GM10266 (cell line): ENCODE measurements around the gene DNAJC5G.

Experiments used
- DNase-seq: peaks from one replicate; pipeline ENCODE4 v3.0.0; 2012; ENCODE audit errors: extremely low spot score
- CTCF ChIP-seq: IDR thresholded peaks from 2 replicates; pipeline ENCODE4 v1.5.1; 2012; ENCODE audit warnings: mild to moderate bottlenecking, low read depth; ENCODE audit not compliant: control insufficient read depth, insufficient read depth; ENCODE audit errors: missing control alignments

Gene DNAJC5G, protein sequence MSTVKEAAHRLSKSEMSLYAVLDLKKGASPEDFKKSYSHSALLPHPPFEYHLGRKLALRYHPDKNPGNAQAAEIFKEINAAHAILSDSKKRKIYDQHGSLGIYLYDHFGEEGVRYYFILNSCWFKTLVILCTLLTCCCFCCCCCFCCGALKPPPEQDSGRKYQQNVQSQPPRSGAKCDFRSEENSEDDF

DNA sequence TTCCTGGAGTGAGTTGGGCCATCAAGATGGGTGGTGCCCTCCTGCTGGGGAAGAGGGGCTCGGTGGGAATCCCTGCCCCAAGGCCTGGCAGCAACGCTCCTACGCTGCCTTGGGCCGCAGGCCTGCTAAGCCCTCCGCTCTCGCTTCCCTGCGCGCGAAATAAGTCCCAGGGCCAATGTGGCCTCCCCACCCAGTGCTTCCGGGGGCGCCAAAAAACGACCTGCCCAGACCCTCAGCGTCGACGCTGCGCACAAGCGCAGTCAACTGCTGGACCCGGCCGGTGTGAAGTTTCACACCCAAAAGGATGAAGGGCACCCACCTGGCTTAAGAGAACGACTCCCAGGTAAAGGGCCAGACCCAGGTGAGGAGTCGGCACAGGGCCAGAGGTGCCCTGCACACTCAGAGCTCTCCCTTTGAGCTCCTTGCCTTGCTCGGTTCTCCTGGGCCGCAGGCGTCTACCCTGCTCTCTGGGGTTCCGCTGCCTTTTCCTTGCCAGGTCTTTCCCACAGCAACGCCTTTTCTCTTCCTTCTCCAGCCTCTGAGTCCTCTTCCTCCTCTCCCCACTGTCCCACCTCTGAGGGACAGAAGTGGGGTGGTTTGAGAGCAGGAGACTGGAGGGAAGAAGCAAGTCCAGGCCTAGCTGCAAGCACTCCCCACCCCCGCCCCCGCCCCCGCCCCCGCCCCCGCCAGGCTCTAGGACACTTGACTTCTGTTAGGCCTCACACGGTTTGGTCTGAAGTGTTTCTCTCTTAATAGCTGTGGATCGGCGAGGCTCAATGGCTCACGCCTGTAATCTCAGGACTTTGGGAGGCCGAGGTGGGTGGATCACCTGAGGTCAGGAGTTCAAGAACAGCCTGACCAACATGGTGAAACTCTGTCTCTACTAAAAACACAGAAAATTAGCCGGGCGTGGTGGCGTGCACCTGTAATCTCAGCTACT is at the start of gene DNAJC5G:
Gene DNAJC5G (plus strand): TSS at position 223 of the 940 bp plus-strand sequence. CDS start 1,296 bp downstream, outside the sequence.
- no peak for TF ChIP-seq CTCF
- DNase-seq = no peak

DNA sequence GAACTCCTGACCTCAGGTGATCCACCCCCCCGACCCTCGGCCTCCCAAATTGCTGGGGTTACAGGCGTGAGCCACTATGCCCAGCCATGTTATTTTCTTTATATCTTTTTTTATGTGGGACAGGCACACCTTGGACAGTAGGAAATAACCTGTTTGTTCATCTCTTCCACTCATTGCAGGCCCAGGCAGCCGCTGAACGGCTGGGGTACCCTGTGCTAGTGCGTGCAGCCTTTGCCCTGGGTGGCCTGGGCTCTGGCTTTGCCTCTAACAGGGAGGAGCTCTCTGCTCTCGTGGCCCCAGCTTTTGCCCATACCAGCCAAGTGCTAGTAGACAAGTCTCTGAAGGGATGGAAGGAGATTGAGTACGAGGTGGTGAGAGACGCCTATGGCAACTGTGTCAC is 49.7 kb upstream of the DNAJC5G start:
- no peak for TF ChIP-seq CTCF
- no peak for DNase-seq

- TF ChIP-seq CTCF = no peak
Measured at GRCh38 chr2:27227501-27227900, 47.7 kb upstream of the DNAJC5G start.

DNA sequence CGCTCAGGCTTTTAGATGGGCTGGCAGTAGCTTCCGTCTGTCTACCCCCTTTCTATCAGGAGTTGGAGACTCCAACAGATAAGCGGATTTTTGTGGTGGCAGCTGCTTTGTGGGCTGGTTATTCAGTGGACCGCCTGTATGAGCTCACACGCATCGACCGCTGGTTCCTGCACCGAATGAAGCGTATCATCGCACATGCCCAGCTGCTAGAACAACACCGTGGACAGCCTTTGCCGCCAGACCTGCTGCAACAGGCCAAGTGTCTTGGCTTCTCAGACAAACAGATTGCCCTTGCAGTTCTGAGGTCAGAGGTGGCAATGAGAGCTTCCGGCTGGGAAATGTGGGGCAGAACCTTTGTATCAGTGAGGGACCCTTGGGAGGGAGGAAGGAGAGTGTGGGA is 43.3 kb upstream of the DNAJC5G start:
- no peak for TF ChIP-seq CTCF
- DNase-seq = no peak

More at GRCh38 chr2:27227501-27227900, 47.7 kb upstream of the DNAJC5G start:
- no peak for DNase-seq

DNA sequence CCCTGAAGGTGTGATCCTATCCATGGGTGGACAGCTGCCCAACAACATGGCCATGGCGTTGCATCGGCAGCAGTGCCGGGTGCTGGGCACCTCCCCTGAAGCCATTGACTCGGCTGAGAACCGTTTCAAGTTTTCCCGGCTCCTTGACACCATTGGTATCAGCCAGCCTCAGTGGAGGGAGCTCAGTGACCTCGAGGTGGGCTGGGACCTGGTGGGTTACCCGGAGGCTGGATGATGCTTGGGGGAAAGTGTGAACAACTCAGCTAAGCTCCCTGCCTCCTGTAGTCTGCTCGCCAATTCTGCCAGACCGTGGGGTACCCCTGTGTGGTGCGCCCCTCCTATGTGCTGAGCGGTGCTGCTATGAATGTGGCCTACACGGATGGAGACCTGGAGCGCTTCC is 41.9 kb upstream of the DNAJC5G start:
- DNase-seq = no peak
- TF ChIP-seq CTCF = no peak

- DNase-seq = no peak
- no peak for TF ChIP-seq CTCF
Measured at GRCh38 chr2:27236136-27236535, 39.1 kb upstream of the DNAJC5G start.

GRCh38 chr2:27236626-27237025 is 38.6 kb upstream of the DNAJC5G start:
- DNase-seq = no peak
- TF ChIP-seq CTCF = no peak
